ENCODE measurements around the gene MAMDC2. TPM values are rescaled to one million over a fixed set of nuclear protein-coding genes. Genes with fewer than 3 reads are reported as not detected.

MAMDC2 gene
- total RNA-seq, 1 donor from 2014 or later = 13.4 TPM

- no peaks in the 10 kb centered on the region for H3K36me3 ChIP-seq (ENCODE audit: control insufficient read depth, insufficient read depth, low read length)
- no peaks in the 10 kb centered on the region for H3K27me3 ChIP-seq (ENCODE audit: control insufficient read depth, insufficient read depth, low read length)
- TF ChIP-seq, protein P1, sequence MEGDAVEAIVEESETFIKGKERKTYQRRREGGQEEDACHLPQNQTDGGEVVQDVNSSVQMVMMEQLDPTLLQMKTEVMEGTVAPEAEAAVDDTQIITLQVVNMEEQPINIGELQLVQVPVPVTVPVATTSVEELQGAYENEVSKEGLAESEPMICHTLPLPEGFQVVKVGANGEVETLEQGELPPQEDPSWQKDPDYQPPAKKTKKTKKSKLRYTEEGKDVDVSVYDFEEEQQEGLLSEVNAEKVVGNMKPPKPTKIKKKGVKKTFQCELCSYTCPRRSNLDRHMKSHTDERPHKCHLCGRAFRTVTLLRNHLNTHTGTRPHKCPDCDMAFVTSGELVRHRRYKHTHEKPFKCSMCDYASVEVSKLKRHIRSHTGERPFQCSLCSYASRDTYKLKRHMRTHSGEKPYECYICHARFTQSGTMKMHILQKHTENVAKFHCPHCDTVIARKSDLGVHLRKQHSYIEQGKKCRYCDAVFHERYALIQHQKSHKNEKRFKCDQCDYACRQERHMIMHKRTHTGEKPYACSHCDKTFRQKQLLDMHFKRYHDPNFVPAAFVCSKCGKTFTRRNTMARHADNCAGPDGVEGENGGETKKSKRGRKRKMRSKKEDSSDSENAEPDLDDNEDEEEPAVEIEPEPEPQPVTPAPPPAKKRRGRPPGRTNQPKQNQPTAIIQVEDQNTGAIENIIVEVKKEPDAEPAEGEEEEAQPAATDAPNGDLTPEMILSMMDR (IDR thresholded peaks at IDR 0.05; ENCODE audit: insufficient read depth, low read length, poor library complexity, severe bottlenecking) = no peak
- DNase-seq (ENCODE audit: low read depth) = no peak
- no peak overlapping the region for H3K4me3 ChIP-seq (ENCODE audit: low read depth, low read length)
Measured at GRCh38 chr9:70012569-70012968, 31.1 kb upstream of the MAMDC2 start.

DNA sequence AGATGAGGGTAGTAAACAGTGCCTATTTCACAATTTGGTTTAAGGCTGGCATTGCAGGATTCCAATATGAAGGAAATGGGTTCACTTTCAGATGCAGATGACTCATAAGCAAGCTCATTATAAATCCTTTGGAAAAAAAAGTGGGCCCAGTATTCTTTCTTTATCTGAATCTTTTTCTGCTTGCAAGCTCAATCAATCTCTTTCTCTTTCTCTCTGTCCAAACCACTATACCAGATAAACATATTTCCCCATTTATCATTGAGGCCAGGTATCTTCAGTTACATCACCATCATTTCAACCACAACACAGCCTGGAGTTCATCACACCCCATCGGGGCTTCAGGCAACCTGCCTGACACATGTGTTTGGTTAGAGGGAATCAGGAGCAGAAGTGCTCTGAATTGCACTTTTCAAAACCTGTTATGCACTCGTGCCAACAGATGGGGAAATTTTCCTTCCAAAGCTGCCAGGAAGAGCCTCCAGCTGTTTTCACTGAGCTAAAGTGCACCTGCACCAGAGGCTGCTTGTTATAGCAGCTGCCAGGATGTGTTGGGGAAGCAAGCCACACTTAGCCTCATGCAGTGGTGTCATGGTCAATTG is 30.0 kb upstream of the MAMDC2 start:
- DNase-seq (ENCODE audit: low read depth) = no peak
- Histone ChIP-seq H3K36me3 (ENCODE audit: control insufficient read depth, insufficient read depth, low read length) (no peaks in the 10 kb centered on the region), H3K27me3 (ENCODE audit: control insufficient read depth, insufficient read depth, low read length) (no peaks in the 10 kb centered on the region), H3K4me3 (ENCODE audit: low read depth, low read length) (no peak overlapping the region)
- TF ChIP-seq, protein P1 (IDR thresholded peaks at IDR 0.05; ENCODE audit: insufficient read depth, low read length, poor library complexity, severe bottlenecking) = no peak

DNA sequence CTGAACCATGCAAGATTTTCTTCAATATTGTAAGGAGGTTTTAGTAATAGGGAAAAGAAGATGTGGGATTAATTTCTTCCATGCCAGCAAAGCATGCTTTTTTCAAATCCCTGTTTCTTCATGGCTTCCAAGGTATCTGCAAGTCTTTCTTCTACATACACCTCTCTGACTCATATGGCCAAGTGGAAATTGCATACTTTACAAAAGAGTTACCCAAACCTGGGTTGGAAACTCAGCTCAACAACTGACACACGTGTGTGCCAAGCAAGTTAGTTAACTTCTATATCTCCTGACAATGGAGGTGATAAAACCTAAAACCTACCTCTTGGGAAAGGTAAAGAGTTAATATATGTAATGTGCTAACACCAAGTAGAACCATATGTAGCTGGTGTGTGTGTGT is 28.5 kb upstream of the MAMDC2 start:
- Histone ChIP-seq H3K4me3 (ENCODE audit: low read depth, low read length) (no peak overlapping the region), H3K27me3 (ENCODE audit: control insufficient read depth, insufficient read depth, low read length) (no peaks in the 10 kb centered on the region), H3K36me3 (ENCODE audit: control insufficient read depth, insufficient read depth, low read length) (no peaks in the 10 kb centered on the region)
- TF ChIP-seq, protein P1 (IDR thresholded peaks at IDR 0.05; ENCODE audit: insufficient read depth, low read length, poor library complexity, severe bottlenecking) = no peak
- DNase-seq (ENCODE audit: low read depth) = no peak

GRCh38 chr9:70020217-70020616 is 23.4 kb upstream of the MAMDC2 start:
- no peaks in the 10 kb centered on the region for H3K36me3 ChIP-seq (ENCODE audit: control insufficient read depth, insufficient read depth, low read length)
- DNase-seq (ENCODE audit: low read depth) = no peak
- TF ChIP-seq, protein P1 (IDR thresholded peaks at IDR 0.05; ENCODE audit: insufficient read depth, low read length, poor library complexity, severe bottlenecking) = no peak
- no peak overlapping the region for H3K4me3 ChIP-seq (ENCODE audit: low read depth, low read length)
- no peaks in the 10 kb centered on the region for H3K27me3 ChIP-seq (ENCODE audit: control insufficient read depth, insufficient read depth, low read length)

DNA sequence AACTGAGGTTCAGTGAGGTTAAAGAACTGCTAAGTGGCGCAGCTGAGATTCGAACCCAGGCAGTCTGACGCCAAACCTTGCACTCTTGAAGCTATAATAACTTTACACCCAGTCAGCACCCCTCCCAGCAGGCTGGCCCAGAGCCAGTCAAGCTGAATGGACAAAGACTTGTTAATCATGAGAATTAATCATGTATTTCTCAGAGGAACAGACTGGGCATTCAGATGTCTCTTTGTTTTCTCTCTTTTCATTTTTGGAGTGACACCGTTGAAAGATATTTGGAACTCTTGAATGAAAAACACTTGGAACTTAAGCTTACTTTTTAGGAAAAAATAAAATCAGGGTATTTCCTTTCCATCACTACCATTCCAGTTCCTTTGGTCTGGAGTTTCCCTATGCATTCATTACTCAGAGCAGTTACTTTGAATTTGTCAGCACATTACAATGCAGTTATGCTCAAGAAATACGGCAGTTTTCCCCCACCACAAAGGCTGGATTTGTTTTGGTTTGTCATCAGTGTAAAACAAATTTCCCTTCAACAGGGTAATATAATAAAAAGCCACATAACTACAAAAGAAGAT is 22.6 kb upstream of the MAMDC2 start:
- no peaks in the 10 kb centered on the region for H3K36me3 ChIP-seq (ENCODE audit: control insufficient read depth, insufficient read depth, low read length)
- no peaks in the 10 kb centered on the region for H3K27me3 ChIP-seq (ENCODE audit: control insufficient read depth, insufficient read depth, low read length)
- TF ChIP-seq, protein P1 (IDR thresholded peaks at IDR 0.05; ENCODE audit: insufficient read depth, low read length, poor library complexity, severe bottlenecking) = no peak
- no peak overlapping the region for H3K4me3 ChIP-seq (ENCODE audit: low read depth, low read length)
- DNase-seq (ENCODE audit: low read depth) = peak; percentile 73

DNA sequence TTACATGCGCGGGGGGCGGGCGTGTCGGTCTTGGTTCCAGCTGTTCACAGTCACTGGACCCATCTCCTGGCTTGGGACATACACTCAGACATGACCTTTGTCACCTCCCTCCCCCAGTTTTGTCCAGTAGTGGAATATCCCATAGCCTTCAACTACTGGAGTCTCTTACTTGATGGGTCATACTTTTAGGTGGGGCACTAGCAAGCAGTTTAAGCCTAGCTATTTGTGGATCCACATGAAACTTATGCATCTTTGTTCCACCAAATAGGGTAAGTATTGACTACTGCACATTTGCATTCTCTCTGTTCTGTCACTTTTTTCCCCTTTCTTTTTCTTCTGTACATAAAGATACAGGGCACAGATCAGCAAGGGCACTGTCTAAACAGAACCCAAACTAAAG is 15.4 kb upstream of the MAMDC2 start:
- Histone ChIP-seq H3K36me3 (ENCODE audit: control insufficient read depth, insufficient read depth, low read length) (no peaks in the 10 kb centered on the region), H3K4me3 (ENCODE audit: low read depth, low read length) (no peak overlapping the region), H3K27me3 (ENCODE audit: control insufficient read depth, insufficient read depth, low read length) (no peaks in the 10 kb centered on the region)
- TF ChIP-seq, protein P1 (IDR thresholded peaks at IDR 0.05; ENCODE audit: insufficient read depth, low read length, poor library complexity, severe bottlenecking) = no peak
- DNase-seq (ENCODE audit: low read depth) = no peak
